ENCODE data around the gene TMC7.

DNA sequence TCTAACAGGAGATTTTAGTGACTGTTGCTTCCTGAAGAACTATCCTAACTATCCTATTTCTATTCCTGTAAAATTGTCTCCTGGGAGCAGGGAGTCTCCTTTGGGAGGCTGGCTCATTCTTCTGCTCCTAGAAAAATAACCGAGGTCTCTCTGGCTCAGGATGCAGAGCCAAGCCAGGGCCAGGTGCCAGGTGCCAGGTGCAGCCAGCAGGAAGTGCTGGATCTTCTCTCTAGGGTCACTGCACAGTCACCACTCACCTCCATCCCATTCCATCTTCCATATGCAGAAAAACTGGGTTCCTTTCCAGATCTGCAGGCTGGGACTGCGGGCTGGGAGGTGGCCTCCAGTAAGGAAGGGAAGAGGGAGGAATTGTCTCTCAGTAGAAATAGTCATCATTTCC is 3.8 kb upstream of the TMC7 start:
- TF ChIP-seq EP300 (IDR thresholded peaks at IDR 0.05), result no peak
- TF ChIP-seq, protein P1, sequence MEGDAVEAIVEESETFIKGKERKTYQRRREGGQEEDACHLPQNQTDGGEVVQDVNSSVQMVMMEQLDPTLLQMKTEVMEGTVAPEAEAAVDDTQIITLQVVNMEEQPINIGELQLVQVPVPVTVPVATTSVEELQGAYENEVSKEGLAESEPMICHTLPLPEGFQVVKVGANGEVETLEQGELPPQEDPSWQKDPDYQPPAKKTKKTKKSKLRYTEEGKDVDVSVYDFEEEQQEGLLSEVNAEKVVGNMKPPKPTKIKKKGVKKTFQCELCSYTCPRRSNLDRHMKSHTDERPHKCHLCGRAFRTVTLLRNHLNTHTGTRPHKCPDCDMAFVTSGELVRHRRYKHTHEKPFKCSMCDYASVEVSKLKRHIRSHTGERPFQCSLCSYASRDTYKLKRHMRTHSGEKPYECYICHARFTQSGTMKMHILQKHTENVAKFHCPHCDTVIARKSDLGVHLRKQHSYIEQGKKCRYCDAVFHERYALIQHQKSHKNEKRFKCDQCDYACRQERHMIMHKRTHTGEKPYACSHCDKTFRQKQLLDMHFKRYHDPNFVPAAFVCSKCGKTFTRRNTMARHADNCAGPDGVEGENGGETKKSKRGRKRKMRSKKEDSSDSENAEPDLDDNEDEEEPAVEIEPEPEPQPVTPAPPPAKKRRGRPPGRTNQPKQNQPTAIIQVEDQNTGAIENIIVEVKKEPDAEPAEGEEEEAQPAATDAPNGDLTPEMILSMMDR (IDR thresholded peaks at IDR 0.05), result no peak
